Stimulated activated CD4-positive, alpha-beta T cell treated with anti-CD3 and anti-CD28 coated beads, Interleukin-1b, Interleukin-23, amount 100 ng/mL, for 4 hours (primary cell): Measurements from ENCODE around the gene FAM83G.

Experiments
- DNase-seq, 2 donors: peaks; one replicate each; pipeline ENCODE4 v3.0.0-alpha.2; 2020; ENCODE audit warnings: low read depth in 2 of 2

FAM83G gene

DNA sequence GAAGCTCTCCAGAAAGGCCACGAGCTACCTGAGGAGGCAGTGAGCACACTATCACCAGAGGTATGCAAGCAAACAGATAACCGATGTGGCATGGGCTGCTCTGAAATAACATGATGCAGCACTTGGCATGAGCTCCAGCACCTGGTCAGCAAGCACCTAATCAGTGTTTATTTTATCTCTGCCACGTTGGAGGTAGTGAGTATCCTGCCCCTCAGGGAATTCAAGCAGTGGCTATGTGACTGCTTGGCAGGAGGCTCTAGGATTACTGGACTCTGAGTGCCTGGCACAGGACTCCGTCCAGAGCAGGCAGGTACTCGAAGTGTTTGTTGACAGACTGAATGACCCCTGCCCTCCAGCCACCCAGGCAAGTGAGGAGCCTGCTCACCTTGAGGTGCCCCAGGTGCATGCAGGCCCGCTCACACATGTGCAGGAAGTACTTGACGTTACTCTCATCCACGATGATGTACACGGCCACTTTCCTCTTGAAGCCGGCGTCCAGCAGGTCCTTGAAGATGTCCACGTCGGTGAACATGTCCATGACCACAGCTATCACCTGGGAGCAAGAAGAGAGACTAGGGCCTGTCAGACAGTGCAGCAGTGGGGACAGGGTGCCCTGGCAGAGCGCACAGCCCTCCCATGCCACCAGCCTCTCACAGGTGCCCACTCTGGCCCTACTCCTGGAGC is 16.6 kb downstream of the FAM83G start:
- no peak for DNase-seq

GRCh38 chr17:18987230-18987610 is 17.3 kb downstream of the FAM83G start:
- DNase-seq, result no peak

- DNase-seq, result no peak
Observed at GRCh38 chr17:18986541-18987229, 17.9 kb downstream of the FAM83G start.

DNA sequence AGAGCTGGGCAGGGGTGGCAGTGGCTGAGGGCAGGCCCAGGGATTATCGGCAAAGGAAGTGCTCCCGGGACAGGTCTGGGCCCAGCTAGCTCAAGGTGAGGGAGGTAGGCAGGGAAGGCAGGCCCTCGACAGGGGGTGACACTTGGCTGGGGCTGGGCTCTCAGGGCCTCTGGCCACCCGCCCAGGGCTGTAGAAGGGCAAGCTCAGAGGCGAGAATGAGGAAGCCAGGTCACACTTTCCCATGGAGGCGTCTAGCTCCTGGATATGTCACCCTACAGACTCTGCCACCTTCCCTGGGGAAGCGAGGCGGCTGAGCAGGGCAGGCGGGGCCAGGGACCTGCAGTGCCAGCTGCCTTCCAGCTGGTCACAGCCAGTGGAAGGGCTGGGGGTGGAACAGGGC is 19.1 kb downstream of the FAM83G start:
- no peak for DNase-seq

DNA sequence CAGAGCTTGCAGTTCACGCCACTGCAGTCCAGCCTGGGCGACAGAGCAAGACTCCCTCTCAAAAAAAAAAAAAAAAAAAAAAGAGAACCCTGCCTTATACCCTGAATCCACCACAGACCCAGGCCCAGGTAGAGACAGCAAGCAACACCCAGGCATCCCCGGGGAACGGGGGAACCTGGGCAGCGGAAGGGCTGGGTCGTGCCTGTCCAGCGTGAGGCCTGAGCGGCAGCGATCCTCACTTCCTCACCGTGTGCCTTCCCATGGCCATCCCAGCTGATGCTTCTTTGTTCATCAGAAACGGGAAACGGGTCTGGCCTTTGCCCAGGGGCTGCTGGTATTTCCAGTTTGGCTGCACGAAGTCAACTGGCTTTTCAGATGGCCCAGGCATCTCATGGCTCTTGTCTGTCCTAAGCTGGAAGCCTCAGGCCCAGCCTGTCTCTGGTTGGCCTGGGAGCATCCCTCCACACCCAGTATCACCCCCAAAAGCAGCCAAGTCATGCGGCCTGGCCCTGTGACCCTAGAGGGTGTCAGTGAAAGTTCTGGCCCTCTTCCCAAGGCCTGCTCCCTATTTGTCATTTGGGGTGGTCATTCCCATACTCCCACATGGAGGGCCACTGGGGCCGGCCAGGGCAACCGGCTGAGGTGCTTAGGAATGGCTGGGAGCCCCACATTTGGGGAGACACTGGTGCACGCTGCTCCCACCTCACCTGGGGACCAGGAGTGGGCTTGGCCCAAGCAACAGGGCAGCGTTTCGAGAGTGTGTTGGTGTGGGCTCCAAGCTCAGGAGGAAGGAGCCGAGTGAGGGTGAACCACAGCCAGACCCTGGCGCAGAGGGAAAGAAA is 20.1 kb downstream of the FAM83G start:
- DNase-seq, result no peak

DNA sequence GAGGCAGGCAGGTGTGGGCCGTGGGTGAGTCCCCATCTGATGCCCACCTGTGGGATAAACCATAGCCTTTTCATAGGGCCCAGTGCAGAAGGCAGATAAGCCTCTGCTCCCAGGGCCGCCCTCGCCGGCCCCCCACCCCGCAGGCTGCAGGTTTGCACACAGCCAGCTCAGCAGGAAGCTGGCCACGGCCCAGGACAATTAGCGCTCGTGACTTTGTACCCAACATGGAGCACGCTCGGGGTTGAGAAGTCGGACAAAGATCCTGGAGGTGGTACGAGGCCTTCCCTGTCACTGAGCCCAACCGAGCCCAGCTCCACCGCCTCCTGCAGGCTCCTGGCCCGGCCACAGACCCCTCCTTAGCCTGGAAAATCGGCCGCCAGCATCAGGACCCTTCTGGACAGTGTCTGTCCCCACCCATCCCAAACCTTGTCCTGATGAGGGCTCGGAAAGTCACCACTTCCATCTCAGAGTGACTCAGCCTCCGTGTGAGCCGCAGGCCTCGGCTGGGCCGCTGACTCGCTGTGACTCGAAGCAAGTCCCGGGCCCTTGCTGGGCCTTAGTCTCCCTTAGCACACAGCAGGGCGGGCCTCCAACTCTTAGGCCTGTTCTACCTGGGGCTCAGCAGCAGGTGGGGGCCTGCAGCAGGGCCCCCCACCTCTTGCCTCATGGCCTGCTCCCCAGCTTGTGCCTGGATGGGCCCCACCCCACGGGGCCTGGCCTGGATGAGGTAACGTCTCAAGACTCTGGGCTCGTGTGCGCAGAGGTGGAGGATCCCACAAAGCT is 22.7 kb downstream of the FAM83G start:
- DNase-seq, result no peak

- DNase-seq, result no peak
Observed at GRCh38 chr17:18981335-18981641, 23.3 kb downstream of the FAM83G start.

DNA sequence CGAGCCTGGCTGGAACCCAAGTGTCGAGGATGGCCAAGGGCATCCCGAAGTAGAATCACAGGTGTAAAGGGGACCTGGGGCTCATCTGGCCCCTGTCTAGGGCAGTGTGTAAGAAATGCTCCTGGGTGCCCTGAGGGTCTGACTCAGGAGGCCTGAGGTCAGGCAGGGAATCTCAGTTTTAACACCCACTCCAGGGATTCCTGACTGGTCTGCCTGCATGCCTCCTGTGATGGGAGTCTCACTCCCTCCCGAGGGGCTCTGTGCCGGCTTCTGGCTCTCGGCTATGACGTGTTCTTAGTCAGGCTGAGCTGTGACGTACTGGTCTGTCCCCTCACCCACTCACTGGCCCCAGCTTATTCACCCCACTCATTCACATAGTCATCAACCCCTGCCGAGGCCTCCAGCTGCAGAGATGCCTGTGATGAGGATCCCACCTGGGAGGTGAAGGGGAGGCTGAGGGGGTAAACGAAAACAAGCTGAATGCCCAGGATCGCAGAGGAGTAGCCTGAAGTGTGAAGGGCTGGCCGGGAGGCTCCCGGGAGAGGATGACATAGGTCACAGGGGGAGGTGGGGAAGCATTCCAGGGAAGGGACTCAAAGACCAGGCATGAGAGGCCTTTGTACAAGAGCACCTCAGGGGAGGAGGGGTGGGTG is 23.8 kb downstream of the FAM83G start:
- DNase-seq, result no peak

- no peak for DNase-seq
Observed at GRCh38 chr17:18978655-18979054, 25.9 kb downstream of the FAM83G start.

- DNase-seq, result no peak
Observed at GRCh38 chr17:18978050-18978449, 26.5 kb downstream of the FAM83G start.

- no peak for DNase-seq
Observed at GRCh38 chr17:18977646-18978045, 26.9 kb downstream of the FAM83G start.

DNA sequence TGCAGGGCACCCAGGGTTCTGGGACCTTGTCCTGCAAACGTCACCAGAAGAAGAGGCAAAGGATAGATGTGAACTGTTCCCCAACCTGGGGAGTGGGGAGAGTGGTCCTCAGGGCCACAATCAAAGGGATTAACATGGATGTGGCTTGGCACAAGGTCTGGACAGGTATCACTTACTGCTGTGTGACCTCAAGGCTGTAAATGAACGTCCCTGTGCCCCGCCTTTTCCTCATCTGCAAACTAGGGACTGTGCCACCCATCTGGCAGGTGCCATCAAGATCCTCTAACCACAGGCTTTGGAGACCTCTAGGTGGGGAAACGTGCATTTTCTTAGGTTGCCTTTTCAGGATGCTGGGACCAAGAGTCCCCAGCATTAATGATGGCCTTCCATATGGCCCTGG is 27.5 kb downstream of the FAM83G start:
- no peak for DNase-seq

GRCh38 chr17:18976201-18976600 is 28.4 kb downstream of the FAM83G start:
- DNase-seq, result no peak

- no peak for DNase-seq
Observed at GRCh38 chr17:18975597-18975996, 29.0 kb downstream of the FAM83G start.

- DNase-seq, result no peak
Observed at GRCh38 chr17:18974407-18975149, 30.0 kb downstream of the FAM83G start.

DNA sequence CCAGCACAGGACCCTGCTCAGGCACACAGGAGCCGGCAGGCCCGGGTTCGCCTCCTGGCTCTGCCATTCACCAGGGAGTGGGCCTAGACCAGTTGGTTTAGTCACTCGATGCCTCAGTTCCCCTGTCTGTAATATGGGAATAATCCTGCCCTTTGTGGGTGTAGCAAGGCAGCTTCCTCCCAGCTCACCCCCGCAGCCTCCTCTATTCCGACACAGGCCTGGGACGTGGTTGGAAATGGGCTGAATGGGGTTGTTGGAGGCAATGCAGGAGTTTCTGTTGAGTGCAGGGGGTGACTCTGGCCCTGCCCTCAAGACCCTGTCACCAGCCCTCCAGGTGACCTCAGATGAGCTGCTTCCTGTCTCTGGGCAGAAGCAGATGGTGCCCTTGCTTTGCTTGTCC is 32.8 kb downstream of the FAM83G start:
- DNase-seq, result no peak

- DNase-seq, result no peak
Observed at GRCh38 chr17:18970582-18971480, 33.7 kb downstream of the FAM83G start.

- DNase-seq, result no peak
Observed at GRCh38 chr17:18968945-18969887, 35.3 kb downstream of the FAM83G start.

DNA sequence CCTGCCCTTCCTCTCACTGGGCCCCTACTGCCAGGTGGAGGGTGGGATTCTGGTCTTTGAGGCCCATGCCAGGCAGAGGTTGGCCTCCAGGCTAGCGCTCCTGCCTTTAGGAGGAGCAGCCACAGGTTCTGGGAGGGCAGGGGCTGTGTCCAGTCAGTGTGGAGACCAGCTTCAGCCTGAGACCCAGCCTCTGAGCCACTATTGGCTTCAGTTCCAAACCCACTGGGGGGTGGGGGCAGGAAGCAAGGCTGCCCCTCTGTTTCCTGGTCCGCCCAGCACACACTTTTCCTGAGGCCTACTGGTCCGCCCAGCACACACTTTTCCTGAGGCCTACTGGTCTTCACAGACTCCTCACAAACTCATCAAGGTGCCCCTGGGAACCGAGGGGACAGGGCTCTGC is 36.2 kb downstream of the FAM83G start:
- DNase-seq, result no peak
